ENCODE data around the gene ZSWIM8.
"Not testable (repeated sequence)": the region's sequence is repeated elsewhere in the genome, so short reads cannot be mapped to it uniquely, and the experiment has no call there.

Gene ZSWIM8

GRCh38 chr10:73814276-73814895, 29.0 kb downstream of the ZSWIM8 start:
- DNase-seq (ENCODE audit: low read depth): no peak

- DNase-seq (ENCODE audit: low read depth): no peak
These were observed 29.7 kb downstream of the ZSWIM8 start for GRCh38 chr10:73814896-73815718.

DNA sequence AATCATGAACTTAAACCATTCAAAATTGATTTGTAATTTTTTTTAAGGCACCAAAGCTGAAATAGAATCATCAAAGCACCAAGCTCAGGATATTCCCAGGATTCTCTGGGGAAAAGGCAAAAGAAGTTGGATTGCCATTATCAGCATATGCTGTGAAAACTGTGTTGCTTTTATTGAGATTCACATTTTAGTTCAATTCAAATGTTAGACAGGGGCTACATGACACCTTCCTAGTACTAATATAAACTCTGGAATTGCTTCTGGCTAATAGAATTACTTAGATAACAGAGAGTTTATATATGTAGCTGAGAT, 30.3 kb downstream of the ZSWIM8 start:
- no peak for DNase-seq (ENCODE audit: low read depth)

DNA sequence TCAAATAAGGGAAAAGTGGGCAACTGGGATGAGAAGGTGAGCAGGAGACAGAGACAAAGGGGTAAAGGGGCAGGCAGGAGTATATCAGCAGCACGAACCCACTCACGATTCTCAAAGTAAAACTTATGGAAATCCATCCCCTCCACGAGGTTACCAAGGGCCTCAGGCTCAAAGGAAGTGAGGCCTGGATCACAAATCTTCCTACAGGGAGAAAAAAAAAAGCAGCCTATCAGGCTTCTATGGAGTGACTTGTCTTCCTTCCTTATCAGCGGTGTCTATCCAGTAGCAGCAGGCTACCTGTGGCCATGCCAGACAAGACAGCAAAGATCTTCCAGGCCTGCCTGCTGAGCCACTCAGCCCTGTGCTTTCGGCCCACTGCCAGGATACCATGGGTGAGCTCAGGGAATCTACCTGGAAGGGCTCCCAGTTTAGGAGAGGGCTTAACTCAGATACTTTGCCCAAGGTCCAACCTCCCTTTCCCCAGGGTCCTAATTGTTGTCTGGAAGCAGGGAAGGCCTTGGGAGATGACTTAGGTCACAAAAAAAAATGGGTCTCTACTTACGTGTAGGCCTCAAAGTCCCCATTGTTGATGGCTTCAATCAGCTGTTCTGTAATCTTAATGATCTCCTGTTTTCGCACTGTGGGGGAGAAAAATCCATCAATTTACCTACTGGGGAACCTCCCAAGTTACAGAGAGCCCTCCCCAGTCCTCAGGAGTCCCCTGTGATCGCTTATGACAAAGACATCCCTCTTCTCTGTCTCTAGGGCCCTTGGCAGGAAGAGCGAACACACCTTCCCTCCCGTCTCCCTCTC, 31.7 kb downstream of the ZSWIM8 start:
- no peak for DNase-seq (ENCODE audit: low read depth)

- no peak for DNase-seq (ENCODE audit: low read depth)
These were observed 32.4 kb downstream of the ZSWIM8 start for GRCh38 chr10:73817826-73818225.

GRCh38 chr10:73818402-73818801, 33.0 kb downstream of the ZSWIM8 start:
- no peak for DNase-seq (ENCODE audit: low read depth)

GRCh38 chr10:73819081-73819480, 33.7 kb downstream of the ZSWIM8 start:
- no peak for DNase-seq (ENCODE audit: low read depth)

DNA sequence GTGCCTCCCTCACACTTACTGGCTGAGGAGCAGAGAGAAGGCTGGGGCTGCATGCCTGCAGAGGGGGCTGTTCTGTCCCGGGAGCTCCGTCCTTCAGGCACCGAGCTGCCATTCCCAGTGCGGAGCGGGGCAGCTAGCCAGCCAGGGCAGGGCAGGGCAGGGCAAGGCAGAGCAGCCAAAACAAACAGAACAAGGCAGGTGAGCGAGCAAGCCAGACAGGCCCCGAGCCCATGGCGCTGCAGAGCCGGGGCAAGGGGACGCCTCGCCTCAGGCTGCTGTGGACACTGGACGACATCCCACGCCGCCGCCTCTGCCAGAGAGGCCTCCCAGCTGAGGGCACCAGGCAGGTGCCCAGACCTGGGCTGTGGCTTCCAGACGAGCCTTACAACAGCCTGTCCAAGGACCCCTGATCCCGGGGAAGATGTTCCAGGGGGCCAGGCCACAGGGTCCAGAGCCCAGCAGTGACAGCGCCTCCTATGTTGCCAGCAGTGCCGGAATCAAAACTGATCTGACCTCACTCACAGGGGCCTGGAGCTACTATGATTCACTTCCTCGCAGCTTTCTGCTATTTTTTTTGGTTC, 34.2 kb downstream of the ZSWIM8 start:
- DNase-seq (ENCODE audit: low read depth): no peak

- no peak for DNase-seq (ENCODE audit: low read depth)
These were observed 38.0 kb downstream of the ZSWIM8 start for GRCh38 chr10:73823391-73823790.

GRCh38 chr10:73824146-73824725, 38.8 kb downstream of the ZSWIM8 start:
- no peak for DNase-seq (ENCODE audit: low read depth)

- no peak for DNase-seq (ENCODE audit: low read depth)
These were observed 42.1 kb downstream of the ZSWIM8 start for GRCh38 chr10:73827346-73828089.

DNA sequence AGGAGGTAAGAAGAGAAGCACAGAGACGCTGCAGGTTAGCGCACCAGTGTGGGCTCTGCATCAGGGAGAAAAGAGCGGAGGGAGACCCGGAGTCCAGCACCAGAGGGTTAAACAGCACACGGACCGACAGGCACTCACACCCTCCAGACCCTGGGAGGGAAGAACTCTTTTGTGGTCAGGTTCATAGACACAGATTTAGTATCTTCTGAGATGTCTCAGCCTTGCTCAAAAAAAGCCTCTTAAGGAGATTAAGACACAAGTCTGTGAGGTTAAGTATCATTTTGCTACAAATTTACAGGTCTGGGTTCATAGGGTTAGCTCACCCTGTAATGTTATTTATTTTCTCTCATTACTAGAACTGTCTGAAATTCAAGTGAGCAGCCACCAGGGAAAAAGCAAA, 42.8 kb downstream of the ZSWIM8 start:
- no peak for DNase-seq (ENCODE audit: low read depth)

GRCh38 chr10:73829090-73829489, 43.7 kb downstream of the ZSWIM8 start:
- DNase-seq (ENCODE audit: low read depth): not testable (repeated sequence)

DNA sequence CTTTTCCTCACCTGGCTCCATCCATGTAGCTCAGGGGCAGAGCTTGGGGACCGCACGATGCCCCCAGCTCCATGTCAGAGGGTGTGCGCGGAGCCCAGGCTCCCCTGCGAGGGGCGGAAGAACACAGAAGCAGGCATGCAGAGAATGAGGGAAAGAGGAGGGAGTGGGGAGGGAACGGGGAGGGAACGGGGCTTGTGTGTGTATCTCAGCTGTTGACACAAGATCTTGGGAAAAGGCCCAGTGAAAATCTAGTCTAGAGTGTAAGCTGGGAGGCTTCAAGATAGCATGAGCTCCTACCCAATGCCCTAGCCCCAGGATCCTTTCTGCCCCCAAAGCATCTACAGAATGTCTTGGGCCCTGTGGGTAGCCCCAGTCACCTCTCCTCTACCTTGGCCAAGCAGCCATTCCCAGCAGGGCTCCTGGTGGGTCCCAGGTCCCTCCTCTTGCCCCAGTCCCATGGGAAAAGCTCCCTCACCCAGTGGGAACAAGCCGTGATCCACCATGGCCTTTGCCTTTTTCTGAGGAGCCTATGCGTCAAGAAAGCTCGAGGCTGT, 51.1 kb downstream of the ZSWIM8 start:
- no peak for DNase-seq (ENCODE audit: low read depth)

GRCh38 chr10:73837072-73837471, 51.7 kb downstream of the ZSWIM8 start:
- DNase-seq (ENCODE audit: low read depth): no peak

- no peak for DNase-seq (ENCODE audit: low read depth)
These were observed 52.7 kb downstream of the ZSWIM8 start for GRCh38 chr10:73838008-73838567.

GRCh38 chr10:73838827-73839226, 53.4 kb downstream of the ZSWIM8 start:
- no peak for DNase-seq (ENCODE audit: low read depth)

- no peak for DNase-seq (ENCODE audit: low read depth)
These were observed 54.0 kb downstream of the ZSWIM8 start for GRCh38 chr10:73839276-73839966.

GRCh38 chr10:73840056-73840402, 54.6 kb downstream of the ZSWIM8 start:
- no peak for DNase-seq (ENCODE audit: low read depth)

- DNase-seq (ENCODE audit: low read depth): no peak
These were observed 55.1 kb downstream of the ZSWIM8 start for GRCh38 chr10:73840403-73841060.
